HG03025 (cell line): ENCODE measurements around the gene ACAT2.
"Not testable (repeated sequence)": the region's sequence is repeated elsewhere in the genome, so short reads cannot be mapped to it uniquely, and the experiment has no call there.

Experiments
- ATAC-seq: cut with Tn5 transposase; IDR thresholded peaks from one replicate; pipeline ENCODE4 v1.9.1; 2021; ENCODE audit warnings: mild to moderate bottlenecking, moderate library complexity; ENCODE audit not compliant: unreplicated experiment, low FRiP score

The ACAT2 gene

GRCh38 chr6:159761873-159762680 lies at the start of gene ACAT2:
TSS of gene ACAT2 (plus strand) at chr6:159762045. CDS start at chr6:159762088, 43 bp downstream.
- peak; percentile 98 for ATAC-seq

- not testable (repeated sequence) for ATAC-seq
These were observed 49.5 kb upstream of the ACAT2 start for GRCh38 chr6:159712389-159712788.

GRCh38 chr6:159713984-159714383 lies 47.9 kb upstream of the ACAT2 start:
- ATAC-seq = no peak

- no peak for ATAC-seq
These were observed 47.4 kb upstream of the ACAT2 start for GRCh38 chr6:159714404-159714803.

- ATAC-seq = no peak
These were observed 46.7 kb upstream of the ACAT2 start for GRCh38 chr6:159715166-159715565.

GRCh38 chr6:159715605-159716004 lies 46.2 kb upstream of the ACAT2 start:
- ATAC-seq = no peak

- ATAC-seq = no peak
These were observed 45.4 kb upstream of the ACAT2 start for GRCh38 chr6:159716247-159717096.

- ATAC-seq = no peak
These were observed 43.2 kb upstream of the ACAT2 start for GRCh38 chr6:159718634-159719033.

- no peak for ATAC-seq
These were observed 42.6 kb upstream of the ACAT2 start for GRCh38 chr6:159719287-159719686.

- ATAC-seq = no peak
These were observed 41.1 kb upstream of the ACAT2 start for GRCh38 chr6:159720708-159721107.

GRCh38 chr6:159721981-159722380 lies 39.9 kb upstream of the ACAT2 start:
- ATAC-seq = not testable (repeated sequence)

GRCh38 chr6:159722655-159723054 lies 39.2 kb upstream of the ACAT2 start:
- ATAC-seq = no peak

- ATAC-seq = no peak
These were observed 38.6 kb upstream of the ACAT2 start for GRCh38 chr6:159723259-159723658.

GRCh38 chr6:159724778-159725177 lies 37.1 kb upstream of the ACAT2 start:
- no peak for ATAC-seq

- ATAC-seq = not testable (repeated sequence)
These were observed 36.6 kb upstream of the ACAT2 start for GRCh38 chr6:159725208-159725607.

- ATAC-seq = no peak
These were observed 35.5 kb upstream of the ACAT2 start for GRCh38 chr6:159726255-159726917.

GRCh38 chr6:159726918-159727716 lies 34.7 kb upstream of the ACAT2 start, which contains the start of gene WTAP:
TSS of gene WTAP (plus strand) at chr6:159727506. CDS start at chr6:159736266, 8,760 bp downstream.
- peak; percentile 78 for ATAC-seq

- peak; percentile 33 for ATAC-seq
These were observed 34.0 kb upstream of the ACAT2 start for GRCh38 chr6:159727717-159728445.

GRCh38 chr6:159728531-159728964 lies 33.3 kb upstream of the ACAT2 start:
- ATAC-seq = no peak
